HepG2 (cell line): ENCODE results near the gene RFX2. TPM values are rescaled to one million over a fixed set of nuclear protein-coding genes. Genes with fewer than 3 reads are reported as not detected.

Experiments used
- ATF1 ChIP-seq: IDR thresholded peaks from 2 replicates; pipeline ENCODE4 v1.6.1; 2016; ENCODE audit warnings: mild to moderate bottlenecking, control low read depth
- ATF7 ChIP-seq, 2 experiments: fragments of 450-650 bp in 1 of 2; sonication (generic) in 1 of 2; formaldehyde crosslinking in 1 of 2; IDR thresholded peaks; 2 replicates each; pipeline versions ENCODE4 v1.4.0 to v1.6.1; 2016 to 2020; ENCODE audit warnings: antibody characterized with exemption in 1 of 2, mild to moderate bottlenecking in 1 of 2, missing genetic modification reagents in 1 of 2
- DBP ChIP-seq: sonication (generic); formaldehyde crosslinking; IDR thresholded peaks from 2 replicates; pipeline ENCODE4 v1.4.0; 2020; ENCODE audit warnings: missing genetic modification reagents; ENCODE audit errors: not compliant biosample characterization
- HOXA5 ChIP-seq: sonication (generic); formaldehyde crosslinking; IDR thresholded peaks from 2 replicates; pipeline ENCODE4 v1.4.0; 2020; ENCODE audit warnings: missing genetic modification reagents
- JUNB ChIP-seq: sonication (generic); formaldehyde crosslinking; IDR thresholded peaks from 2 replicates; pipeline ENCODE4 v1.8.0; 2022; ENCODE audit warnings: missing genetic modification reagents, mild to moderate bottlenecking, borderline replicate concordance
- LBX2 ChIP-seq: sonication (generic); formaldehyde crosslinking; IDR thresholded peaks from 2 replicates; pipeline ENCODE4 v1.5.0; 2020; ENCODE audit warnings: missing genetic modification reagents, mild to moderate bottlenecking, borderline replicate concordance
- NFE2 ChIP-seq: sonication (generic); formaldehyde crosslinking; IDR thresholded peaks from 2 replicates; pipeline ENCODE4 v1.4.0; 2020; ENCODE audit warnings: missing genetic modification reagents
- NR3C1 ChIP-seq: sonication (generic); formaldehyde crosslinking; IDR thresholded peaks from 2 replicates; pipeline ENCODE4 v1.4.0; 2020; ENCODE audit warnings: missing genetic modification reagents
- PITX1 ChIP-seq: sonication (generic); formaldehyde crosslinking; IDR thresholded peaks from 2 replicates; pipeline ENCODE4 v1.5.1; 2020; ENCODE audit warnings: mild to moderate bottlenecking, missing genetic modification reagents
- RELA ChIP-seq: sonication (generic); formaldehyde crosslinking; IDR thresholded peaks from 2 replicates; pipeline ENCODE4 v1.4.0; 2020; ENCODE audit warnings: missing genetic modification reagents
- SAP130 ChIP-seq: IDR thresholded peaks from 2 replicates; pipeline ENCODE4 v1.6.1; 2016; ENCODE audit warnings: low read depth
- SMARCC2 ChIP-seq: fragments of 450-650 bp; IDR thresholded peaks from 2 replicates; pipeline ENCODE4 v1.6.1; 2017; ENCODE audit warnings: antibody characterized with exemption, mild to moderate bottlenecking
- SP1 ChIP-seq, 2 experiments: fragments of 450-650 bp in 1 of 2; sonication (generic) in 1 of 2; formaldehyde crosslinking in 1 of 2; IDR thresholded peaks; 2 replicates each; pipeline versions ENCODE4 v1.4.0 to v1.6.1; 2016 to 2020; ENCODE audit warnings: missing genetic modification reagents in 1 of 2
- TCF7L2 ChIP-seq: IDR thresholded peaks from 2 replicates; pipeline ENCODE4 v1.6.1; 2011; ENCODE audit warnings: mild to moderate bottlenecking, low read depth, low read length, moderate library complexity
- USF2 ChIP-seq, 2 experiments: sonication (generic) in 1 of 2; formaldehyde crosslinking in 1 of 2; IDR thresholded peaks; 2 replicates each; pipeline versions ENCODE4 v1.5.1 to v1.6.1; 2011 to 2020; ENCODE audit warnings: borderline replicate concordance in 1 of 2, low read depth in 1 of 2, low read length in 1 of 2, mild to moderate bottlenecking in 1 of 2, missing genetic modification reagents in 1 of 2, moderate library complexity in 1 of 2
- ZMAT3 ChIP-seq: sonication (generic); formaldehyde crosslinking; conservative IDR thresholded peaks from 2 replicates; pipeline ENCODE4 v1.7.0; 2021; ENCODE audit warnings: missing genetic modification reagents
- ZNF274 ChIP-seq: sonication (generic); formaldehyde crosslinking; IDR thresholded peaks from 2 replicates; pipeline ENCODE4 v1.5.1; 2020; ENCODE audit warnings: mild to moderate bottlenecking, missing genetic modification reagents
- ZNF276 ChIP-seq: sonication (generic); formaldehyde crosslinking; IDR thresholded peaks from 2 replicates; pipeline ENCODE4 v1.4.0; 2020; ENCODE audit warnings: mild to moderate bottlenecking, low read depth, missing genetic modification reagents
- ZNF33A ChIP-seq: sonication (generic); formaldehyde crosslinking; IDR thresholded peaks from 2 replicates; pipeline ENCODE4 v1.5.1; 2020; ENCODE audit warnings: missing genetic modification reagents, mild to moderate bottlenecking, moderate library complexity, borderline replicate concordance
- ZNF513 ChIP-seq: sonication (generic); formaldehyde crosslinking; conservative IDR thresholded peaks from 2 replicates; pipeline ENCODE4 v1.5.0; 2020; ENCODE audit warnings: missing genetic modification reagents
- ZNF547 ChIP-seq: sonication (generic); formaldehyde crosslinking; IDR thresholded peaks from 2 replicates; pipeline ENCODE4 v1.5.1; 2020; ENCODE audit warnings: mild to moderate bottlenecking, missing genetic modification reagents
- ZNF782 ChIP-seq: sonication (generic); formaldehyde crosslinking; IDR thresholded peaks from 2 replicates; pipeline ENCODE4 v1.4.0; 2020; ENCODE audit warnings: missing genetic modification reagents, mild to moderate bottlenecking, borderline replicate concordance
- ZSCAN25 ChIP-seq: sonication (generic); formaldehyde crosslinking; IDR thresholded peaks from 2 replicates; pipeline ENCODE4 v1.8.0; 2022; ENCODE audit warnings: mild to moderate bottlenecking, missing genetic modification reagents
- polyA plus RNA-seq, 8 experiments: library from polyadenylated mRNA; depleted of rRNA in 3 of 8; stranded (reverse) in 7 of 8; unstranded in 1 of 8; fragments of >200 nt; fragmentation: Illumina TruSeq in 4 of 8; extraction: Trizol in 4 of 8; gene quantifications; 2 replicates each; pipeline versions ENCODE4 v1.2.1 to v1.2.3, GENCODE V29; 2011 to 2016; ENCODE audit warnings: low read depth in 4 of 8, missing spikeins in 1 of 8, mixed read lengths in 1 of 8; ENCODE audit not compliant: insufficient read depth in 1 of 8
- total RNA-seq, 5 experiments: library from RNA; depleted of rRNA; stranded (reverse); fragments of >200 nt; fragmentation: Illumina TruSeq; extraction: Trizol; gene quantifications; 2 replicates each; pipeline ENCODE4 v1.2.3, GENCODE V29; 2016; ENCODE audit warnings: low read depth in 1 of 5

Gene RFX2
- total and polyA plus RNA-seq, 2 of the 13 experiments (the other 11 are each of a cell fraction or from before 2014, with no cell fraction given): 2.8 to 3.3 TPM

GRCh38 chr19:5987077-5987818 is 123.1 kb downstream of the RFX2 start (continued):
- TF ChIP-seq NR3C1 (no peak), SAP130 (CRISPR knock-in tag) (peak; percentile 65), ZNF782 (no peak), LBX2 (no peak), HOXA5 (CRISPR knock-in tag) (0 out of 2 replicates have a peak, but pooled peaks have one; percentile 20), ATF7 (IDR thresholded peaks at IDR 0.05) (no peak), ATF7 (CRISPR knock-in tag; IDR thresholded peaks at IDR 0.05) (no peak; the same call in 1 of the 2 replicates), JUNB (CRISPR knock-in tag) (no peak), SP1 (IDR thresholded peaks at IDR 0.05) (no peak), SP1 (CRISPR knock-in tag; IDR thresholded peaks at IDR 0.05) (no peak), ZNF547 (CRISPR knock-in tag) (no peak), USF2 (IDR thresholded peaks at IDR 0.05; ENCODE audit: low read depth, low read length) (no peak), USF2 (CRISPR knock-in tag; IDR thresholded peaks at IDR 0.05; ENCODE audit: borderline replicate concordance) (no peak), ZNF276 (CRISPR knock-in tag) (no peak), TCF7L2 (no peak), ZSCAN25 (no peak), ZNF274 (no peak), ZMAT3 (no peak), NFE2 (CRISPR knock-in tag) (no peak), DBP (CRISPR knock-in tag) (no peak), SMARCC2 (no peak), ZNF513 (CRISPR knock-in tag) (no peak), ATF1 (CRISPR knock-in tag) (no peak), RELA (CRISPR knock-in tag) (no peak), ZNF33A (CRISPR knock-in tag) (no peak), PITX1 (CRISPR knock-in tag) (no peak; the same call in 1 of the 2 replicates)
